Activated T-helper 9 cell treated with anti-CD3 and anti-CD28 coated beads, Interleukin-2, amount 50 U/mL, for 16 hours (primary cell): ENCODE data around the gene MAST2.
"Not testable (repeated sequence)": the region's sequence is repeated elsewhere in the genome, so short reads cannot be mapped to it uniquely, and the experiment has no call there.

Source experiments
- DNase-seq: peaks from one replicate; pipeline ENCODE4 v3.0.0-alpha.2; 2020; ENCODE audit warnings: low read depth

Gene MAST2

DNA sequence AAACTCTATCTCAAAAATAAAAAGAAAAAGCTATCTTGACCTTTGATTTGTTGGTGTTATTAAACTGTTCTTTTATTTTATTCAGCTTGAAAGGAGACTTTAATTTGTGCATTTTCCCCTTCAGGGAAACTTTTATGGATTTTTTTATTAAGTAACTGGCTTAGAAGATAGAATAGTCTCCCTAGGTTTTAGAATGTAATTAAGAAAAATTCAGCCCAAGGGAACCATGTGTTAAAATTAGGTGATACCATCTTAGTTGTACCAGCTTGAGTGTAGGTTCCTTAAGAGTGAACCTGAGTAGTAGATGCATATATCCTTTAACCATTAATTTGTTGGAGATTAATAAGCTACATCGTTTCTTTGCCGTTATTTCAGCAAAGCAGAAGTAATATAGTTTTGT is 11.4 kb downstream of the MAST2 start:
- no peak for DNase-seq

DNA sequence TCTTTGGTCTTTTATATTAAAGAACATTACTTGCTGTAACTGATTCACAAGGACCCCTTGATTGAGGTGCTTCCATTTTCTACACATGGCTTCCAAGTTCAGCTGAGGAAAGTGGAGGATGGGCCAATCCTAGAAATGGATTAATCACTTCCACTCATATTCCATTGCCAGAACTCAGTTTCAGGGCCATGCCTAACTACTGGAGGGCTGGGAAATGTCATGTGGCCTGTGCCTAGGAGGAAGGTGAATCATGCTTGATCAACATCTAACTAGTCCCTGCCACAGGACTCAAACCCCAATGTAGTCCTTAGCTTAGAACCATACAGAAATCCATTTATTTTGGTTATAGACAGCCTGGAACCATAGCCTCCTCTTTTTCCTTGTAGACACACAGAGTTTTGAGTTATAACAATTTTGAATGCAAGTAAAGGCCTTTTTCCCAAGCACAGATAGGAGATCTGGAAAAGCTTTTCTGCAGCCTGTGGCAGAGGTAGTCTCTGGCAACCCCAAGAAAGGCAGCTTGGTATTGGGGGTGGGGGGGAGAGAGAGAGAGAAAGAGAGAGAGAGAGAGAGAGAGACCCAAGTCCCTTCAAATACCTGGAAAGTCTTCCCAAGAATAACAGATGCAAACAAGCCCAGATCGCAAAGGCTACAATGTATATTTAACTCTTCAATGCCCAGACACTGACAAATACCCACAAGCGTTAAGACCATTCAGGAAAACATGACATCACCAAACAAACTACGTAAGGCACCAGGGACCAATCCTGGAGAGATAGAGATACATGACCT is 12.5 kb downstream of the MAST2 start:
- DNase-seq = no peak

- DNase-seq = no peak
Measured at GRCh38 chr1:45820173-45820572, 16.8 kb downstream of the MAST2 start.

GRCh38 chr1:45820788-45821187 is 17.4 kb downstream of the MAST2 start:
- DNase-seq = no peak

GRCh38 chr1:45822644-45823043 is 19.2 kb downstream of the MAST2 start:
- no peak for DNase-seq

DNA sequence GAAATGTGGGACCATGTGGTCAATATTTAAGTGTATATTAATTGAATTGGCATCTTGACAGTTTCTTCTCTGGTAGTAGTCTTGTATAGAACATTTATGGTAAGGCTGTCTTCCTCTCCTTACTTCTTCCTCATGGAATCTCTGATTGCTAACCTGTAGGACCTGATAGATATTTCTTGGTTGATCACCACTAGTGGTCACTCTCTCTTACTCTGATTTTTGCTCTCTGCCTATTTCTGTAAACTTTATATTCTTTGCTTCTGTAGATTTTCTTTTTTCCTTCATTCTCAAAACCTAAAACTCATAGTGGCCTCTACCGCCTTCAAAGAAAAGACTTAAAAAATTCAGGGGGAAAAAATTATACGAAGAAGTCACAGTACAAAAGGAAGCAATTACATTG is 21.2 kb downstream of the MAST2 start:
- DNase-seq = no peak

GRCh38 chr1:45827256-45827655 is 23.8 kb downstream of the MAST2 start:
- DNase-seq = no peak

- DNase-seq = no peak
Measured at GRCh38 chr1:45828841-45829240, 25.4 kb downstream of the MAST2 start.

- DNase-seq = no peak
Measured at GRCh38 chr1:45833361-45833760, 29.9 kb downstream of the MAST2 start.

DNA sequence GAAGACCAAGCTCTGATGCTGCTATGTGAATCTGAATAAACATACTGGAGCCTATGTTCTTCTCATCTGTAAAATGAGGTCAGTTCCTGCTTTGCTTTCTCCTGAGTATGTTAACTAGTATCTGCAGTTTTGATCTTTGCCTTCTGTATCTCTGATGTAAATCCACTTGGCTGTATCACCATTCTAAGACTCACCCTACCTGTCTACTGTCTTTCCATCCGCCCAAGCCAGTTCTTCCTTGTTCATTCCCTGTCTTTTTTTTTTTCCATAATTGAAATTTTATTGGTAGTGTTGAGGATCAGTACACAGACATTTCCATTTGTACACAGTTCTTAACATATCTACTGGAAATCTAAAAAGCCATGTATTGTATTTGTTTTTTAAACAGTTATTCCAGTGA is 31.3 kb downstream of the MAST2 start:
- no peak for DNase-seq

- no peak for DNase-seq
Measured at GRCh38 chr1:45836451-45836850, 33.0 kb downstream of the MAST2 start.

- not testable (repeated sequence) for DNase-seq
Measured at GRCh38 chr1:45836861-45837260, 33.4 kb downstream of the MAST2 start.

GRCh38 chr1:45838322-45838721 is 34.9 kb downstream of the MAST2 start:
- DNase-seq = not testable (repeated sequence)

DNA sequence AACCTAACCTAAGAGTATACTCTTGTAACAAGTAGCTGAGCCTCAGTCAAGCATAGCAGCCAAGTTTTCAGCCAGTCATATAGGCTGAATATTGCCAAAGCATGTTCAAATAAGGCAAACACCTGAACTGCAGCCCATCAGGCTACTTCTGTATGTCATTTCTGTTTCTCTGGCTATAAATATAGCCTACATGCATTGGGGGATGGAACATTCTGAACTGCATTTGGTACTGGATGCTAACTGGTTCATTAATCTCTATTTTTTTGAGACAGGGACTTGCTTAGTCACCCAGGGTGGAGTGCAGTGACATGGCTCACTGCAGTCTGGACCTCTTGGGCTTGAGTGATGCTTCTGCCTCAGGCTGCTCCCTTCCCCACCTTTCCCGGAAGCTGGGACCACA is 37.3 kb downstream of the MAST2 start:
- DNase-seq = no peak

GRCh38 chr1:45842786-45843185 is 39.4 kb downstream of the MAST2 start:
- no peak for DNase-seq

- DNase-seq = no peak
Measured at GRCh38 chr1:45843474-45843905, 40.1 kb downstream of the MAST2 start.

DNA sequence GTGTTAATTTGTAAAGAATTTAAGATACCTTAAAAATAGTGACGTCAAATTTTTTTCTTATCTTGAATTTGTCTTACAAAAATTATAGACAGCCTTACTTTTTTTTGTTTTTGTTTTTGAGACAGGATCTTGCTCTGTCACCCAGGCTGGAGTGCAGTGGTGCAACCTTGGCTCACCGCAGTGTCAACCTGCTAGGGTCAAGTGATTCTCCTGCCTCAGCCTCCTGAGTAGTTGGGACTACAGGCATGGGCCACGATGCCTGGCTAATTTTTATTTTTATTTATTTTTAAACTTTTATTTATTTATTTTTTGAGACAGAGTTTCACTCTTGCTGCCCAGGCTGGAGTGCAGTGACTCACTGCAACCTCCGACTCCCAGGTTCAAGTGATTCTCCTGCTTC is 40.6 kb downstream of the MAST2 start:
- DNase-seq = not testable (repeated sequence)

DNA sequence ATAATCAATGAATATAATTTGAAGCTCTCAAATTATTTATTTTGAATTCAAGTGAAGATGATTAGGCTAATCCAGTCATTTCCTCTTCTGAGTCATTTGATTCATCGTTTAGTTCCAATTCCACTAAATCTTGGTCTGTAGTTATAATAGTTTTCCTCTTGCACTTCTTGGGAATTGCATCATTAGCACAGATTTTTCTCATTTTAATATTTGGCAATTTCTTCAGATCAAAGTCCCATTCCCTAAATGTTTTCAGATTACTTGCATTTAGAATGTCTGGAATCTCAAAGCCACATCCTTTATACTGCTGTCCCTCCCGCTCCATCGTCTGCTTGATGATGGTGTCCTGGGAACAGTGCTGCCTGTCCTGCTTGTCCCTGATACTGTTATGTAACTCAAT is 43.5 kb downstream of the MAST2 start:
- DNase-seq = no peak

GRCh38 chr1:45848097-45848496 is 44.7 kb downstream of the MAST2 start:
- DNase-seq = no peak

- DNase-seq = no peak
Measured at GRCh38 chr1:45848714-45849113, 45.3 kb downstream of the MAST2 start.

- no peak for DNase-seq
Measured at GRCh38 chr1:45850017-45850416, 46.6 kb downstream of the MAST2 start.

GRCh38 chr1:45854724-45855123 is 51.3 kb downstream of the MAST2 start:
- no peak for DNase-seq

GRCh38 chr1:45857101-45857700 is 53.8 kb downstream of the MAST2 start:
- no peak for DNase-seq
